Neural cell (in vitro differentiated cells): Measurements from ENCODE around the gene ADARB2. TPM values are rescaled to one million over a fixed set of nuclear protein-coding genes. Genes with fewer than 3 reads are reported as not detected.

Source experiments
- H2AFZ ChIP-seq: fragments of 200-600, 300-800 bp; sonication (generic), shearing (Covaris generic); 2 replicates; pipeline ENCODE4 v1.6.0; 2014; ENCODE audit warnings: low read depth, mild to moderate bottlenecking, antibody characterized with exemption, low read length, moderate library complexity
- H3F3A ChIP-seq: fragments of 200-600 bp; shearing (Covaris generic); 2 replicates; pipeline ENCODE4 v1.6.1; 2016; ENCODE audit warnings: mild to moderate bottlenecking, moderate library complexity, mixed read lengths, antibody characterized with exemption, low read length; ENCODE audit not compliant: insufficient read depth, poor library complexity, severe bottlenecking
- H3K27ac ChIP-seq: fragments of 200-600, 300-800 bp; sonication (generic), shearing (Covaris generic); 2 replicates; pipeline ENCODE4 v1.5.1; 2014; ENCODE audit warnings: mild to moderate bottlenecking, low read length, moderate library complexity
- H3K27me3 ChIP-seq: fragments of 300-800, 200-600 bp; sonication (generic), shearing (Covaris generic); 2 replicates; pipeline ENCODE4 v1.6.0; 2014; ENCODE audit warnings: mild to moderate bottlenecking, low read depth, low read length, moderate library complexity; ENCODE audit not compliant: insufficient read depth
- H3K36me3 ChIP-seq: fragments of 300-800, 200-600 bp; sonication (generic), shearing (Covaris generic); 2 replicates; pipeline ENCODE4 v1.5.1; 2014; ENCODE audit warnings: mild to moderate bottlenecking, antibody characterized with exemption, low read length, moderate library complexity; ENCODE audit not compliant: insufficient read depth
- H3K4me2 ChIP-seq: fragments of 300-800, 200-600 bp; sonication (generic), shearing (Covaris generic); 2 replicates; pipeline ENCODE4 v1.6.0; 2014; ENCODE audit warnings: mild to moderate bottlenecking, low read length
- H3K4me3 ChIP-seq: fragments of 300-800, 200-600 bp; sonication (generic), shearing (Covaris generic); 2 replicates; pipeline ENCODE4 v1.5.1; 2014; ENCODE audit warnings: mild to moderate bottlenecking, low read length, moderate library complexity
- H3K79me2 ChIP-seq: fragments of 200-600 bp; shearing (Covaris generic); replicated peaks from 2 replicates; pipeline ENCODE4 v1.6.0; 2014; ENCODE audit warnings: mild to moderate bottlenecking, low read length, moderate library complexity; ENCODE audit not compliant: insufficient read depth
- H3K9ac ChIP-seq: fragments of 300-800, 200-600 bp; sonication (generic), shearing (Covaris generic); 2 replicates; pipeline ENCODE4 v1.6.1; 2016; ENCODE audit warnings: mild to moderate bottlenecking, low read length, mixed read lengths
- H3K9me2 ChIP-seq: fragments of 200-600 bp; shearing (Covaris generic); 2 replicates; pipeline ENCODE4 v1.6.1; 2016; ENCODE audit warnings: mild to moderate bottlenecking, low read length, mixed read lengths; ENCODE audit not compliant: insufficient read depth
- H3K9me3 ChIP-seq: fragments of 200-600, 300-800 bp; sonication (generic), shearing (Covaris generic); 2 replicates; pipeline ENCODE4 v1.6.1; 2016; ENCODE audit warnings: mild to moderate bottlenecking, mixed run types, low read length, moderate library complexity, mixed read lengths
- H4K20me1 ChIP-seq: fragments of 200-600 bp; shearing (Covaris generic); 2 replicates; pipeline ENCODE4 v1.6.1; 2016; ENCODE audit warnings: mild to moderate bottlenecking, mixed run types; ENCODE audit not compliant: insufficient read depth
- CTCF ChIP-seq: fragments of 450-650 bp; IDR thresholded peaks from 2 replicates; pipeline ENCODE4 v1.5.1; 2014; ENCODE audit warnings: antibody characterized with exemption, mild to moderate bottlenecking, moderate library complexity; ENCODE audit not compliant: poor library complexity, severe bottlenecking
- EP300 ChIP-seq: fragments of 450-650 bp; conservative IDR thresholded peaks from 2 replicates; pipeline ENCODE4 v1.6.1; 2014; ENCODE audit warnings: antibody characterized with exemption, mild to moderate bottlenecking, moderate library complexity; ENCODE audit not compliant: poor library complexity, severe bottlenecking
- EZH2 ChIP-seq: fragments of 200-600, 300-800 bp; shearing (Covaris generic), sonication (generic); IDR thresholded peaks from 2 replicates; pipeline ENCODE4 v1.6.1; 2014; ENCODE audit warnings: antibody characterized with exemption, low read length, borderline replicate concordance, mild to moderate bottlenecking; ENCODE audit not compliant: insufficient read depth, poor library complexity, severe bottlenecking
- MXI1 ChIP-seq: fragments of 450-650 bp; conservative IDR thresholded peaks from 2 replicates; pipeline ENCODE4 v1.6.1; 2014; ENCODE audit warnings: antibody characterized with exemption, mild to moderate bottlenecking; ENCODE audit not compliant: poor library complexity, severe bottlenecking
- POLR2AphosphoS5 ChIP-seq: IDR thresholded peaks from 2 replicates; pipeline ENCODE4 v1.6.1; 2012
- RAD21 ChIP-seq: fragments of 450-650 bp; conservative IDR thresholded peaks from 2 replicates; pipeline ENCODE4 v1.6.1; 2014; ENCODE audit warnings: antibody characterized with exemption, mild to moderate bottlenecking, moderate library complexity
- REST ChIP-seq: IDR thresholded peaks from 2 replicates; pipeline ENCODE4 v1.6.1; 2012; ENCODE audit warnings: borderline replicate concordance
- SMC3 ChIP-seq: fragments of 450-650 bp; conservative IDR thresholded peaks from 2 replicates; pipeline ENCODE4 v1.6.1; 2014; ENCODE audit warnings: antibody characterized with exemption, mild to moderate bottlenecking, moderate library complexity; ENCODE audit not compliant: poor library complexity
- TAF1 ChIP-seq: IDR thresholded peaks from 2 replicates; pipeline ENCODE4 v1.6.1; 2012; ENCODE audit warnings: low read depth
- polyA plus RNA-seq: library from polyadenylated mRNA; depleted of rRNA; stranded (reverse); fragments of >200 nt; gene quantifications from 2 replicates; pipeline ENCODE4 v1.2.3, GENCODE V29; 2014

The ADARB2 gene
- polyA plus RNA-seq, 1 donor from 2014 or later = 3.6 TPM

- no peaks in the 10 kb centered on the region for H3K36me3 ChIP-seq
- peak overlapping the region; percentile 37 for H3K4me2 ChIP-seq
- H3K4me3 ChIP-seq = peak overlapping the region; percentile 55
- no peak overlapping the region for H2AFZ ChIP-seq
- H3F3A ChIP-seq = no peaks in the 10 kb centered on the region
- peaks cover 5% of the 10 kb centered on the region for H3K9me3 ChIP-seq
- H4K20me1 ChIP-seq = no peaks in the 10 kb centered on the region
- TF ChIP-seq EZH2 (no peak), RAD21 (peak; percentile 17), POLR2AphosphoS5 (peak; percentile 34), TAF1 (no peak), REST (peak; percentile 18), EP300 (peak; percentile 52)
- no peaks in the 10 kb centered on the region for H3K9me2 ChIP-seq
- no peaks in the 10 kb centered on the region for H3K79me2 ChIP-seq
- peak overlapping the region; percentile 66 for H3K27ac ChIP-seq
- peak overlapping the region; percentile 62 for H3K9ac ChIP-seq
- no peaks in the 10 kb centered on the region for H3K27me3 ChIP-seq
Observed at GRCh38 chr10:1476455-1476803, 260.9 kb downstream of the ADARB2 start.

GRCh38 chr10:1475771-1476454, 261.4 kb downstream of the ADARB2 start:
- Histone ChIP-seq H3K9me3 (peaks cover 5% of the 10 kb centered on the region), H2AFZ (peak overlapping the region; percentile 24), H3K36me3 (no peaks in the 10 kb centered on the region), H3K27me3 (no peaks in the 10 kb centered on the region), H3K9me2 (no peaks in the 10 kb centered on the region), H4K20me1 (no peaks in the 10 kb centered on the region), H3K79me2 (no peaks in the 10 kb centered on the region), H3K4me2 (peak overlapping the region; percentile 37), H3K27ac (peak overlapping the region; percentile 66), H3F3A (no peaks in the 10 kb centered on the region), H3K9ac (peak overlapping the region; percentile 62), H3K4me3 (peak overlapping the region; percentile 55)
- TF ChIP-seq MXI1 (no peak), CTCF (peak; percentile 37)

GRCh38 chr10:1475098-1475591, 262.2 kb downstream of the ADARB2 start:
- Histone ChIP-seq H3K9me3 (peaks cover 5% of the 10 kb centered on the region), H3K27ac (peak overlapping the region; percentile 66), H3F3A (no peaks in the 10 kb centered on the region), H3K4me2 (no peak overlapping the region), H3K36me3 (no peaks in the 10 kb centered on the region), H3K9ac (peak overlapping the region; percentile 62), H4K20me1 (no peaks in the 10 kb centered on the region), H3K4me3 (no peak overlapping the region), H3K27me3 (no peaks in the 10 kb centered on the region), H3K79me2 (no peaks in the 10 kb centered on the region), H2AFZ (no peak overlapping the region), H3K9me2 (no peaks in the 10 kb centered on the region)
- TF ChIP-seq TAF1 = no peak
- TF ChIP-seq SMC3 = no peak
- TF ChIP-seq EP300 = no peak
- TF ChIP-seq POLR2AphosphoS5 = no peak
- no peak for TF ChIP-seq REST
- TF ChIP-seq EZH2 = no peak
- no peak for TF ChIP-seq CTCF
- TF ChIP-seq MXI1 = no peak
- TF ChIP-seq RAD21 = no peak
